Stomach smooth muscle (tissue), 2 donors: ENCODE results near the gene ZNF722.
A peak's percentile ranks its signal among the peaks of the same experiment; 100 is the strongest.
"Not testable (repeated sequence)": the region's sequence is repeated elsewhere in the genome, so short reads cannot be mapped to it uniquely, and the experiment has no call there.

Experiments
- H3K27ac ChIP-seq: one replicate; pipeline ENCODE4 v1.7.0; 2013; ENCODE audit warnings: mild to moderate bottlenecking, low read length, inconsistent platforms
- H3K27me3 ChIP-seq, 2 donors: one replicate each; pipeline ENCODE4 v1.7.0; 2013; ENCODE audit warnings: low read length in 2 of 2; ENCODE audit not compliant: insufficient read depth in 2 of 2, control insufficient read depth in 1 of 2
- H3K36me3 ChIP-seq, 2 donors: one replicate each; pipeline ENCODE4 v1.7.0; 2013; ENCODE audit warnings: low read length in 2 of 2; ENCODE audit not compliant: control insufficient read depth in 2 of 2, insufficient read depth in 2 of 2
- H3K4me1 ChIP-seq: one replicate; pipeline ENCODE4 v1.7.0; 2013; ENCODE audit warnings: low read length; ENCODE audit not compliant: control insufficient read depth, insufficient read depth
- H3K4me3 ChIP-seq, 2 donors: one replicate each; pipeline ENCODE4 v1.7.0; 2013; ENCODE audit warnings: low read length in 2 of 2
- H3K9ac ChIP-seq, 2 donors: one replicate each; pipeline ENCODE4 v1.7.0; 2013; ENCODE audit warnings: low read length in 2 of 2, mild to moderate bottlenecking in 1 of 2
- H3K9me3 ChIP-seq, 2 donors: one replicate each; pipeline ENCODE4 v1.7.0; 2013; ENCODE audit warnings: low read length in 2 of 2; ENCODE audit not compliant: control insufficient read depth in 2 of 2
- donor health status: healthy.
- donor health status: Pancreatic carcinoma.

ZNF722 gene

DNA sequence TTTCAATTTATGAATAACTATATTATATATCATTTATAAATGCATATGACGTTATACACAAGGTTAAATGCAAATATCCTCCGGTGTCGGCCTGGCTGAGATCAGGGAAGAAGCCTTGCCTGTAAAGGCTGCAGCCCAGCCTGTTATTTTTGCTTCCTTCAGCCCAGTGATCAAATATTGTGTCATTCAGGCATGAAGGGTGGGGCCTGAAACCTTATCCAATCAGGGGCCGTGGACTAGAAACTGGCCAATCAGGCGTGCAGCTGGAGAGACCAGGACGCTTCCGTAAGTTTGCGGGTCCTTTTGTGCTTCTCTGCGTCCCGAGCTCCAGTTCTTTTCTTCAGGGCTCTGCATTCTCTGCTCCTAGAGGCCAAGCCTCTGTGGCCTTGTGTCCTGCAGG lies at the start of gene ZNF722:
TSS of gene ZNF722 (plus strand) at position 301 of the 400 bp plus-strand sequence. CDS start 113 bp downstream, outside the sequence.
- Histone ChIP-seq H3K4me3 (no peak within 1 kb of the TSS), H3K27me3 (no peaks in the 10 kb centered on the region), H3K27ac (no peak within 1 kb of the TSS), H3K9ac (no peak within 1 kb of the TSS), H3K36me3 (no peaks in the 10 kb centered on the region), H3K4me1 (no peaks in the 10 kb centered on the region), H3K9me3 (peaks cover 2 to 7% of the 10 kb centered on the region in 2 donors)

DNA sequence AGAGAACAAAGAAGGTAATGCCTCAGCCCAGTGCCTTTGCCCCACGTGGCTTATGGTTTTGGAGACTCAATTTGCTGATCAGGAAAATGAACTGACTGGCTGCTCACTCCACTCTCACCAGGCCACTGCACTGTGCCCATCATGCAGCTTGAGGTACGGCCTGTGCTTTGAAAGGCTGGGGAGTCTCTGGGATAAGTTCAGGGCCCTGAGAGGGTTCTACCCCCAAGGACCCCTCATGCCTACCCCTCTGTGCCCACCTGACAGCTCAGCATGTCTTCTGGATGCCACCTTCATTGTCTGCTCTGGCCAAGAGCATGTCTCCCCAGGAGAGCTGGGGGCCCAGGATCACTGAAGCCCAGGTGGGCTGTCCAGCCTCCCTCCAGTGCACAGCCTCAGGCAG lies 45.5 kb upstream of the ZNF722 start:
- Histone ChIP-seq H3K4me3 (no peak overlapping the region), H3K36me3 (no peaks in the 10 kb centered on the region), H3K27me3 (no peaks in the 10 kb centered on the region), H3K27ac (no peak overlapping the region), H3K4me1 (no peaks in the 10 kb centered on the region), H3K9me3 (no peaks in the 10 kb centered on the region), H3K9ac (no peak overlapping the region)

DNA sequence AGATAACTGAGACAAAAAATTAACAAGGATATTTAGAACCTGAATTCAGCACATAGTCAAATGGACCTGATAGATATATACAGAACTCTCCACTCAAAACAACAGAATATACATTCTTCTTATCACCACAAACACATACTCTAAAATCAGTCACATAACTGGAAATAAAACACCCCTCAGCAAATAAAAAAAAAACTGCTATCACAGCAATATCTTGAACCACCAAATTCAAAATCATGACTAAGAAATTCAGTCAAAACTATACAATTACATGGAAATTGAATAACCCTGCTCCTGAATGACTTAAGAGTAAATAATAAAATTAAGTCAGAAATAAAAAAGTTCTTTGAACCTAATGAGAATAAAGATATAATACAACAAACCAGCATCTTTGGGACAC lies 30.0 kb upstream of the ZNF722 start:
- no peaks in the 10 kb centered on the region for H3K36me3 ChIP-seq
- no peaks in the 10 kb centered on the region for H3K9me3 ChIP-seq
- no peak overlapping the region for H3K4me3 ChIP-seq
- H3K27ac ChIP-seq = no peak overlapping the region
- H3K9ac ChIP-seq = no peak overlapping the region
- no peaks in the 10 kb centered on the region for H3K27me3 ChIP-seq
- no peaks in the 10 kb centered on the region for H3K4me1 ChIP-seq

DNA sequence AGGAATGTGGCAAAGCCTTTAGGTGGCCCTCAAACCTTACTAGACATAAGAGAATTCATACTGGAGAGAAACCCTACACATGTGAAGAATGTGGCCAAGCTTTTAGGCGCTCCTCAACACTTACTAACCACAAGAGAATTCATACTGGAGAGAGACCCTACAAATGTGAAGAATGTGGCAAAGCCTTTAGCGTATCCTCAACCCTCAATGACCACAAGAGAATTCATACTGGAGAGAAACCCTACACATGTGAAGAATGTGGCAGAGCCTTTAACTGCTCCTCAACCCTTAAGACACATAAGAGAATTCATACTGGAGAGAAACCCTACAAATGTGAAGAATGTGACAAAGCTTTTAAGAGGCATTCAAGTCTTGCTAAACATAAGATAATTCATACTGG lies 16.8 kb downstream of the ZNF722 start:
- H3K36me3 ChIP-seq, H3K27me3 ChIP-seq, H3K9me3 ChIP-seq, H3K27ac ChIP-seq, H3K4me3 ChIP-seq, H3K4me1 ChIP-seq, H3K9ac ChIP-seq: not testable (repeated sequence)

DNA sequence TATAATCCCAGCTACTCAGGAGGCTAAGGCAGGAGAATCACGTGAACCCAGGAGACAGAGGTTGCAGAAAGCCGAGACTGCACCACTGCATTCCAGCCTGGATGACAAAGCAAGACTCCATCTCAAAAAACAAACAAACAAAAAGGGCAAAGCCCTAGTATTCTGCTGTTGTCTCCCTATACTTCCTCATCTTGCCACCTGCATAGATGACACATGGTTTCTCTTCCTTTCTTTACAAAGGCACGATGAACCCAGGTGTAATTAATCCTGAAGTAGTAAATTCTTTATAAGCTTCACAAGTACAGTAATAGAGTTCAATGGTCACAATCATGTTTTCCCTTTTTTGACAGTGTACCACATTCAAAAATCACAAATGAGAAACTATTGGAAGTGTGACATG lies 36.7 kb downstream of the ZNF722 start:
- H3K36me3 ChIP-seq = no peaks in the 10 kb centered on the region
- no peaks in the 10 kb centered on the region for H3K4me1 ChIP-seq
- H3K9ac ChIP-seq = no peak overlapping the region
- H3K9me3 ChIP-seq = peaks cover 16 to 23% of the 10 kb centered on the region in 2 donors
- no peak overlapping the region for H3K27ac ChIP-seq
- H3K4me3 ChIP-seq = no peak overlapping the region
- H3K27me3 ChIP-seq = peaks cover 0 to 2% of the 10 kb centered on the region in 2 donors

DNA sequence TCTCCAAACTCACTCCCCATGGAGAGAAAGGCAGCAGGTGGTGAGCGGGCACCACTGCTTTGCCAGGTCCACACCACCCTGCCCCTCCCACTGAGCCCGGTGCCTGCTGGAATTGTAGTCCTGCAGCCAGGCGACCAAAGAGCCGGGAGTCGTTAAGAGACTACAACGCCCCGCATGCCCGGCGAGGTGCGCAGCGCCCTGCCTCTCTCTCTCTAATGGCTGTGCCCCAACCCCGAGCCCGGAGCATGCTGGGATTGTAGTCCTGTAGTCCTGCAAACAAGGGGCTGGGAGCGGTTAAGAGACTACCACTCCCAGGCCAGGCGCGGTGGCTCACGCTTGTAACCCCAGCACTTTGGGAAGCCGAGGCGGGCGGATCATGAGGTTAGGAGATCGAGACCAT lies 38.4 kb downstream of the ZNF722 start:
- H3K9ac ChIP-seq = no peak overlapping the region
- H3K4me1 ChIP-seq = no peaks in the 10 kb centered on the region
- peaks cover 0 to 2% of the 10 kb centered on the region in 2 donors for H3K27me3 ChIP-seq
- H3K9me3 ChIP-seq = peaks cover 10 to 18% of the 10 kb centered on the region in 2 donors
- H3K4me3 ChIP-seq = no peak overlapping the region
- H3K36me3 ChIP-seq = no peaks in the 10 kb centered on the region
- H3K27ac ChIP-seq = no peak overlapping the region

DNA sequence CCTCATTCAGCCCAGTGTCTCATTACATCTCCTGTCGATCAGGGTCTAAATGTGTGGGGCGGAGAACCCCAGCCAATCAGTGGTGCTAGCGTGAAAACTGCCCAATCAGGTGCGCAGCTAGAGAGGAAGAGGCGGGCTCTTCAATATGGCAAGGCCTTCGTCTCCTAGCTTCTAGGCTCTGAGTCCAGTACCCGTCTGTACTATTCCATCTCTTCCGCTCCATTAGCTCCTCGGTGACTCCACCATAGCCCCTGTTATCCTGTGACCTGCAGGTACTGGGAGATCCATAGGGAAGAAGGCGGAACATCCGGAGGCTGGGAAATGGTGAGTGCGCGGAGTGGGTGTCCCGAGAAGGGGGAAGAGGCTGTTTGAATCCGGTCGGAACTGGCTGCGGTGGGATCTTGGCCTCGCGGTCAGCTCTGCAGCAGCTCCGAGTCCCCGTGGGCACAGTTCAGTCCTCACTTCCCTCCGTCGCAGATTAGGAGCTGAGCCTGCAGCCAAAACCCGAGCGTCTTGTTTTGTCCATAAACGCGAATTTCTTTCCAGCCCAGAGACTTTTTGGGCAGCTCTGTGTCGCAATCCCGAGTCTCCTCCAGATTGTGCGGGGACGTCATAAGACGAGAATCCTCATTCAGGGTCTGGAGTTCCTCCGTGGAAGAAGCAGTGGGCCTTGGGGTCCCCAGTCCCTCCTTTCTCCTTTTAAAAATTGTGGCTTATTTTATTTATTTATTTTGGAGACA lies 46.8 kb downstream of the ZNF722 start, which contains the start of gene ZNF727:
TSS of gene ZNF727 (plus strand) at position 134 of the 740 bp plus-strand sequence. CDS start at position 322, 188 bp downstream.
- H3K27me3 ChIP-seq = no peaks in the 10 kb centered on the region
- H3K4me1 ChIP-seq = peaks cover 4% of the 10 kb centered on the region
- H3K4me3 ChIP-seq = peak within 1 kb of the TSS; percentile 88 to 96
- peak within 1 kb of the TSS; percentile 75 for H3K27ac ChIP-seq
- peak within 1 kb of the TSS; percentile 91 to 94 for H3K9ac ChIP-seq
- H3K9me3 ChIP-seq = no peaks in the 10 kb centered on the region
- no peaks in the 10 kb centered on the region for H3K36me3 ChIP-seq

DNA sequence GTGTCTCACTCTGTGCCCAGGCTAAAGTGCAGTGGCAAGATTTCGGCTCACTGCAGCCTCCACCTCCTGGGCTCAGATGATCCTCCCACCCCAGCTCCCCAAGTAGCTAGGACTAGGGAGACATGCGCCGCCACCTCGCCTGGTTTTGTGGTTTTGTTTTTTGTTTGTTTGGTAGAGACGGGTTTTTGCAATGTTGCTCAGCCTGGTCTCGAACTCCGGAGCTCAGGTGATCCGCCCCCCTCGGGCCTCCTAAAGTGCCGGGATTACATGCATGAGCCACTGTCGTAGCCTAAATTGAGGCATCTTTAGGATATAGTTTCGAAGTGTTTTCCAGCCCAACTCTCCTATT lies 47.4 kb downstream of the ZNF722 start:
- peak overlapping the region; percentile 75 for H3K27ac ChIP-seq
- H3K4me3 ChIP-seq = peak overlapping the region; percentile 88 to 96
- H3K27me3 ChIP-seq = no peaks in the 10 kb centered on the region
- H3K9ac ChIP-seq = peak overlapping the region; percentile 91 to 94
- H3K36me3 ChIP-seq = no peaks in the 10 kb centered on the region
- peaks cover 4% of the 10 kb centered on the region for H3K4me1 ChIP-seq
- no peaks in the 10 kb centered on the region for H3K9me3 ChIP-seq
